ENCODE data around the gene EVL.
"Not testable (repeated sequence)": the region's sequence is repeated elsewhere in the genome, so short reads cannot be mapped to it uniquely, and the experiment has no call there.

The EVL gene

GRCh38 chr14:100159094-100159864 lies 94.1 kb downstream of the EVL start, which contains the start of gene DEGS2:
Gene DEGS2 (minus strand): TSS chr14:100159645. CDS start chr14:100159587, 58 bp downstream.
- DNase-seq (ENCODE audit: low read depth in 1 of 2, low spot score in 1 of 2): peak; percentile 29 to 56

GRCh38 chr14:100159865-100160533 lies 94.8 kb downstream of the EVL start:
- DNase-seq (ENCODE audit: low read depth in 1 of 2, low spot score in 1 of 2): no peak

DNA sequence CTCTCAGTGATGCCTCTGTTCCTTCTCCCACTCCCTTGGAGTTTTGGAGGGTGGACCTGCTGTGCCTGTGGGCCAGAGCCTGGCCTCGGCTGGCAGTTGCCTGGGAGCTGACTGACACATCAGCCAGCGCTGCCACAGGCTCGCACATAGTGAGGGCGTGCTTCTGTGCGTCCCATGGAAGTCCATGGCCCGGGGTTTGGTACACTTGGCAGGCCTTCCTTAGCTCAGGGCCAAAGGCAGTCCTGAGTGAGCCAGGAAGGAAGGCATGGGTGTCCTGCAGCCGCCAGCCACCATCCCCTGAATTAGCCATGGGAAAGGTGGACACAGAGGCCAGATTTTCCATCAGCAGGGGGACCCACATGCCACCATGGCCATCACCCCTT lies 95.3 kb downstream of the EVL start:
- DNase-seq (ENCODE audit: low read depth in 1 of 2, low spot score in 1 of 2): no peak

DNA sequence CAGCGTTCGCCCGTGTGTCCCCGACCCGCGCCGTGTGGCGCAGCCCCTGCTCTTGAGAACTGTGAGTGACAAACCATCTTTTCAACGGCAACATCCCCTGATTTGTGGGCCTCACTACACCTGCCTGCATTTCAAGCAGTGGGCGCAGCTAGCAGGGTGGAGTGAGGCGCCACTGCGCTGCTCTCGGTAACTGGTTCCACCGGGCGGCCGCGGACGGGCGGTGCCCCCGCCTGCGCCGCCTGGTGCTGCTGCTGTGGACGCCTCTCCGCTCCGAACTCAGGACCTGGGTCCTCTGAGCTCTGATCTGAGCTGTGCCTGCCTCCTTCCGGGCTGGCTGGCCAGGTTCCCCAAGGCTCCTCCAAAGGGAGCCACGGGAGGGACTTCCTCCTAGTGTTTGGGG lies 100.2 kb downstream of the EVL start:
- DNase-seq (ENCODE audit: low read depth in 1 of 2, low spot score in 1 of 2): no peak

DNA sequence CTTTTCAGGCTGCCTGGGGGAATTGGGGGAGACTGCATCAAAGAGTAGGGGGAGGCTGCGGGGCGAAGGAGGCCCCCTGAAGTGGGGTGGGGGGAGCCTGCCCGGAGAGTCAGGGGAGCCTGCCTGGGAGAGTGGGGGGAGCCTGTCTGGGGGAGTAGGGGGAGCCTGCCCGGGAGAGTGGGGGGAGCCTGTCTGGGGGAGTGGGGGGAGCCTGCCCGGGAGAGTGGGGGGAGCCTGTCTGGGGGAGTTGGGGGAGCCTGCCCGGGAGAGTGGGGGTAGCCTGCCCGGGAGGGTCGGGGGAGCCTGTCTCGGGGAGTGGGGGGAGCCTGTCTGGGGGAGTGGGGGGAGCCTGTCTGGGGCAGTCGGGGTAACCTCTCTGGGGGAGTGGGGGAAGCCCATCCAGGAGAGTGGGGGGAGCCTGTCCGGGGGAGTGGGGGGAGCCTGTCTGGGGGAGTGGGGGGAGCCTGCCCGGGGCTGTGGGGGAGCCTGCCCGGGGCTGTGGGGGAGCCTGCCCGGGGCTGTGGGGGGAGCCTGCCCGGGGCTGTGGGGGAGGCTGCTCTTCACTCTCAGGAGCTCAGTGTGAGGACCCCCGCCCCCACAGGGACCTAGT lies 100.7 kb downstream of the EVL start:
- DNase-seq (ENCODE audit: low read depth in 1 of 2, low spot score in 1 of 2): no peak

DNA sequence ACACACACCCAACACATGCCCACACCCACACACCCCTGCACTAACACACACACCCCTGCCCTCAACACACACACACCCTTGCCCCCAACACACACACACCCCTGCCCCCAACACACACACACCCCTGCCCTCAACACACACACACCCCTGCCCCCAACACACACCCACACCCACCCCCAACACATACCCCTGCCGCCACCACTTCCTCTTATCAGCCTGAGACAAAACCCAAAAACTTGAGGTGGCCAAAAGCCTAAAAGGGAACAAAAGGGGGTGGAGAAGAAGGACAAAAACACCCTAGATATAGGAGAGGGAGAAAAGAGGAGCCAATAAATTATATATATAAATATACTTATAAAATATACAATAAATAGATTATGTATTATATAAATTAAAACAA lies 103.3 kb downstream of the EVL start:
- no peak for DNase-seq (ENCODE audit: low read depth in 1 of 2, low spot score in 1 of 2)

DNA sequence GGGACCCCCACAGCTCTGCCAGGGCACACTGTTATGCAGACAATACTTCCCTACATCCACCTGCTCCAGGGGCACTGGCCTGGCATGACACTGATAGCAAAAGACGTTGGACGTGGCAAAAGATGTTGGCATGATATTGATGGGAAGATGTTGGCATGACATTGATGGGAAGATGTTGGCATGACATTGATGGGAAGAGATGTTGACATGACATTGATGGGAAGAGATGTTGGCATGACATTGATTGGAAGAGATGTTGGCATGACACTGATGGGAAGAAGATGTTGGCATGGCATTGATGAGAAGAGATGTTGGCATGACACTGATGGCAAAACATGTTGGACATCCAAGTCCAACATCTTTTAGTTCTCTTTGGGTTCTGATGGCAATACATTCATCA lies 105.7 kb downstream of the EVL start:
- DNase-seq (ENCODE audit: low read depth in 1 of 2, low spot score in 1 of 2): no peak

DNA sequence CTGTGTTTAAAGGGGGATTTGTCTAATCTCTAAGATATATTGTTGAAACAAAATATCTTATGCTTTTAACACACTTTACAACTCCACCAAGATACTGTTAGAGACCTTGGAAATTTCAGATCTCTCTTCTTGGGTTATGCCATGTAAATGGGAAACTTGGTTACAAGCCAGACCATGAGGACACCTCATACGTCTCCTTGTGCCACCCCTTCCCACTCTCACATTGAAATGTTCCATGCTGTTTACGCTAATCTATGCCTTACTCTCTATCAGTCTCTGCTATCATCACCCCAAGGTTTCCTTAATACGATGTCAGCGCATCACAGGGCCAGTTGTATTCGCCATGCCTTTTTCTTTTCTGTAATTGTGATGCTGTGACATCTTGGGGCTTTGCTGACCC lies 107.6 kb downstream of the EVL start:
- no peak for DNase-seq (ENCODE audit: low read depth in 1 of 2, low spot score in 1 of 2)

- DNase-seq (ENCODE audit: low read depth in 1 of 2, low spot score in 1 of 2): no peak
These were observed 108.1 kb downstream of the EVL start for GRCh38 chr14:100173353-100173752.

- no peak for DNase-seq (ENCODE audit: low read depth in 1 of 2, low spot score in 1 of 2)
These were observed 111.6 kb downstream of the EVL start for GRCh38 chr14:100176811-100177327.

DNA sequence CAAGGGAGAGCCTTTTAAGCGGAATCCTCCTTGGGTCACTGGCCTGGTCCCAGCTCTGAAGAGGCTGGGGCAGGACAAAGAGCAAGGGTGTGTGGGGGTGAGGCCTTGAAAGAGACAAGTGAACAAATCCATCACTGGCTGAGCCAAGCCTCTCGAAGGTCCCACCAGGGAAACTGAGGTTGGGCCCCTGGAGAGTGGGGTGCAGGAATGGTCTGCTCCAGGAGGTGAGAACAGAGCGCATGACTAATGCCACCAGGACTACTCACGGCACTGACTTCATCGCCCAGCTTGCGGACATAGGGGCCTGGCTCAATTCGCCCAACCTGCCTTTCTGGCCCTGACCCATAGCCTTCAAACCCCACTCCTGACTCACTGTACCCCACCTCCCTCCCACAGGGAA lies 113.5 kb downstream of the EVL start:
- DNase-seq (ENCODE audit: low read depth in 1 of 2, low spot score in 1 of 2): no peak

DNA sequence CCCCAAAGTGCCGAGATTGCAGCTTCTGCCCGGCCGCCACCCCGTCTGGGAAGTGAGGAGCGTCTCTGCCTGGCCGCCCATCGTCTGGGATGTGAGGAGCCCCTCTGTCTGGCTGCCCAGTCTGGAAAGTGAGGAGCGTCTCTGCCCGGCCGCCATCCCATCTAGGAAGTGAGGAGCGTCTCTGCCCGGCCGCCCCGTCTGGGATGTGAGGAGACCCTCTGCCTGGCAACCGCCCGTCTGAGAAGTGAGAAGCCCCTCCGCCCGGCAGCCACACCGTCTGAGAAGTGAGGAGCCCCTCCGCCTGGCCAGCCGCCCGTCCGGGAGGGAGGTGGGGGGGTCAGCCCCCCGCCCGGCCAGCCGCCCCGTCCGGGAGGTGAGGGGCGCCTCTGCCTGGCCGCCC lies 115.4 kb downstream of the EVL start:
- DNase-seq (ENCODE audit: low read depth in 1 of 2, low spot score in 1 of 2): not testable (repeated sequence)

DNA sequence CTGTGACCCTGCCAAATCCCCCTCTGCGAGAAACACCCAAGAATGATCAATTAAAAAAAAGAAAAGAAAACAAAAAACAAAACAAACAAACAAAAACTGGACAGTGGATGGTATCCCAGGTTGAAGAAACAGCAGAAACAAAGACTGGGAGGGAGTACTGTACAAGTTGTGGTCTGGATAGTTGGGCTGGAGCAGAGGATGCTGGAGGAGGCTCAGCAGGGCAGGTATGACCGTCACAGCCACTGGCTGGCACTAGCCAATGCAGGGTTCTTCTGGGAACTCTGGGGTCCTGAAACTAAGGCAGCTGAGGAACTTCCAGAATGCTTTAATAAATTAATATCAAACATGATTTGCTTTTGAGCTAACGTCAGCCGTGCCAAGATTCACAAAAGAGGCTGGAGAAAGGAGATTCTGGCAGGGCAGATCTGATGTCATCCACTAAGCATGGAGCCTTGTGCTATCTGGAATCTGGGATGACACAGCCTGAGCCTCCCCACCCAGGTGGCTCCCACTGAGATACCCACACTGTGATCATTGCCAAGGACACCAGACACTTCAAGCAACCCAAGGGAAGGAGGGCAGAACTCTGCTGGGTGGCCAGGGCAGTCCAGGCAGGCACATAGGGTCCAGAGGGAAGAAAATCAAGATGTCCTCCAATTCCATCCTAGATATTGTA lies 116.8 kb downstream of the EVL start:
- DNase-seq (ENCODE audit: low read depth in 1 of 2, low spot score in 1 of 2): not testable (repeated sequence)

- no peak for DNase-seq (ENCODE audit: low read depth in 1 of 2, low spot score in 1 of 2)
These were observed 122.1 kb downstream of the EVL start for GRCh38 chr14:100187247-100187833.

GRCh38 chr14:100188392-100189030 lies 123.3 kb downstream of the EVL start:
- DNase-seq (ENCODE audit: low read depth in 1 of 2, low spot score in 1 of 2): no peak

DNA sequence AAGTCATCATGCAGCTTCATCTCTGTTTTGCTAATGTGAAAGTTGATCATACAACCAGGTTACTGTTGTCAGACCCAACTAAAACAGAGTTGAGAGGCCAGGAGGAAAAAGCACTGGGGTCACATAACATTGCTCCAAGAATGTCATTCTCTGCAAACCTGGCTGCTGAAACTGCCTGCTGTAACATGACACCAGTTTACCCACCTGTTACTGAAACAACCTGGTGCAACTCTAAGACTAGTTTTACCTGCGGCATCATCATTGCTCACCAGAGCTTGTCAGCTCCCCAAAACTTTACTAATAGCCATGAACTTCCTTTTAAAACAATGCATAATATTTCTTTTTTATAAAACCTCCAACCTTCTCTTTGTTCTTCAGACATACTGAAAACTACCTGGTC lies 124.9 kb downstream of the EVL start:
- DNase-seq (ENCODE audit: low read depth in 1 of 2, low spot score in 1 of 2): no peak

DNA sequence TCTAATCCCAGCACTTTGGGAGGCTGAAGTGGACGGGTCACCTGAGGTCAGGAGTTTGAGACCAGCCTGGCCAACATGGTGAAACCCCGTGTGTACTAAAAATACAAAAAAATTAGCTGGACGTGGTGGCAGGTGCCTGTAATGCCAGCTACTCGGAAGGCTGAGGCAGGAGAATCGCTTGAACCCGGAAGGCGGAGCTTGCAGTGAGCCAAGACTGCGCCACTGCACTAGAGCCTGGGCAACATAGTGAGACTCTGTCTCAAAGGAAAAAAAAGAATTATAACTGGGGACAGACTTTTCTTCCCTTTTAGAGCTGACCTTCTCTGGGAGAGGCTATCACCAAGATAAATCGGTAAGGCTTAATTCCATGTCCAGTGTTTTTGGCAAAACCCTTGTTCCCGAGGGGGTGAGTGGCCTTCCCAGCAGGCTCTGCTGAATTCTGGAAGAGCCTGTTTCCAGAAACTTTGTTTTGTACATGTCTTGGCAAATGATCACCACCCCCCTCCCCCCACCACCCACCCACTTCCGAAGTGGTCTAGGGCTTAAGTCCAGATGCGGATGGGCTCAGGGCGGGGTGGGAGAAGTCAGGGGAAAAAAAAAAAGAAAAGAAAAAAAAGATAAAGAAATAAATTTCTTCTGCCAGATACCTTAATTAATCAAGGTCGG lies 126.5 kb downstream of the EVL start:
- no peak for DNase-seq (ENCODE audit: low read depth in 1 of 2, low spot score in 1 of 2)

DNA sequence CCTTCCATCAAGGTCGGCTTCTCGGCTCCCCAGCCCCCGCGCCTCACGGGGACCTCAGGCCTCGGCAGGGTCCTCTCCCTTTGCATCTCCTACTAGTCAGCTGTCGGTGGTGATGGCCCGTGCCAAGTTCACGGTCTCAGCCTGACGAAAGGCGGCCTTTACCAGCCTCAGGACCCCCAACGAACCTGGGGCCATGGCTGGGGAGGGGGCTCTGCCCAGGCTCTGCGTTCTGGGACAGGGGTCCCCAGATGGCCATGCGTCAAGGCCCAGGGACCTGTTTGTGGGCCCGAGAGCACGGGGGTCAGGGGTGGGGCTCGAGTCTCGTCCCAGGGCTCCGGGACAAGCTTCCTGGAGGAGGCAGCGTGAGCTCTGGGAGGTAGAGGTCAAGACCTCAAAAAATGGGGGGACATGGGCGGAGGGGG lies 127.0 kb downstream of the EVL start:
- DNase-seq (ENCODE audit: low read depth in 1 of 2, low spot score in 1 of 2): no peak

DNA sequence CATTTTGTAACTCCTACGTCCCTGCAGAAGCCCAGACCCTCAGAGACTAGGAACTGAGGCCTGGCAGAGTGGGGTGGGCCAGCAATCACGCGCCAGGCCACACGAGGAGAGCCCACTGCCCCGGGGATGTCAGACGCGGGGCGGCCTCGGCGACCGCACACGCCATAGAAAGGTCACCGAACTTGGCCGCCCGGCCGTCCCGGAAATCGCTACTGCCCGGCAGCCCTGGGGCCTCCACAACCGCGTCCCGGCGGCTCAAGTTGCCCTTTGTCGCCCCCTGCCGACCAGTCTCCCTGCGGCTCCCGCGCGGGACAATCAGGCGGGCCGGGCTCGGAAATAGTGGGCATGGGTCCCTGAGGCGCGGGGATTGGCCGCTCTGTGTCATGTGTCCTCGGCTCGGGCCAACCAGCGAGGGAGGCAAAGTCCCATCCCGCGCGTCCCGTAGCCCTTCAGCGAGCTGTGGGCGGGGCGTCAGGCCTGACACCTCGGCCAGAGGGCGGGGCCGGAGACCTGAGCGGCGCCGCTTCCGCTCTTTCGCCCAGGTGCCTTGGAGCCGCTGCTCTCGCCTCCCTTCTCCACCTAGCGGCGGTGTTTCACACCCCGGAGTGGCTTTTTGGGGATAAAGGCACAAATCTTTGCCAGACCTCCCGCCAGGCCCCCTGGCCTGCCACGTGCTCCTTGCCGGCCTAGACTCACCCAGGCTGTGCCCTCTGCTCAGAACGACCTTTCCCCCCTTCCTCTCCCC lies 127.6 kb downstream of the EVL start:
- peak; percentile 98 to 99 for DNase-seq (ENCODE audit: low read depth in 1 of 2, low spot score in 1 of 2)

Measured in stimulated activated CD4-positive, alpha-beta T cell treated with anti-CD3 and anti-CD28 coated beads, Interleukin-15, amount 100 ng/mL, for 1 hour (primary cell).